GM23338 (cell line): ENCODE results near the gene GPC5.

ENCODE experiments used
- CREB1 ChIP-seq: fragments of 250-450 bp; sonication (Bioruptor Pico); IDR thresholded peaks from 2 replicates; pipeline ENCODE4 v1.5.0; 2020; ENCODE audit warnings: low read depth, mild to moderate bottlenecking, moderate library complexity
- EZH2 ChIP-seq: fragments of 200-600 bp; sonication (generic); IDR thresholded peaks from one replicate; pipeline ENCODE4 v1.8.0; 2017; ENCODE audit warnings: antibody characterized with exemption, mild to moderate bottlenecking, low read depth; ENCODE audit not compliant: unreplicated experiment
- EZH2phosphoT487 ChIP-seq: fragments of 200-600 bp; sonication (generic); IDR thresholded peaks from one replicate; pipeline ENCODE4 v1.8.1; 2018; ENCODE audit warnings: antibody characterized with exemption; ENCODE audit not compliant: unreplicated experiment
- POLR2AphosphoS5 ChIP-seq: IDR thresholded peaks from 2 replicates; pipeline ENCODE4 v1.6.1; 2016; ENCODE audit warnings: antibody characterized with exemption, low read depth
- STAT1 ChIP-seq: IDR thresholded peaks from one replicate; pipeline ENCODE4 v1.6.1; 2016; ENCODE audit warnings: antibody characterized with exemption; ENCODE audit not compliant: unreplicated experiment
- ZNF331 ChIP-seq: fragments of 250-450 bp; sonication (Bioruptor Pico); IDR thresholded peaks from 2 replicates; pipeline ENCODE4 v1.5.0; 2020; ENCODE audit warnings: low read depth, mild to moderate bottlenecking, moderate library complexity
- TF ChIP-seq, protein P1 (sequence below): IDR thresholded peaks from one replicate; pipeline ENCODE4 v1.6.1; 2018; ENCODE audit warnings: antibody characterized with exemption; ENCODE audit not compliant: unreplicated experiment
- TF ChIP-seq, protein P2 (sequence below), 2 experiments: fragments of 200-600 bp in 1 of 2; sonication (generic) in 1 of 2; conservative IDR thresholded peaks; 2 replicates each; pipeline versions ENCODE4 v1.5.1 to v1.6.1; 2016 to 2017; ENCODE audit warnings: antibody characterized with exemption in 2 of 2, low read depth in 2 of 2, mild to moderate bottlenecking in 2 of 2, moderate library complexity in 1 of 2

DNA sequence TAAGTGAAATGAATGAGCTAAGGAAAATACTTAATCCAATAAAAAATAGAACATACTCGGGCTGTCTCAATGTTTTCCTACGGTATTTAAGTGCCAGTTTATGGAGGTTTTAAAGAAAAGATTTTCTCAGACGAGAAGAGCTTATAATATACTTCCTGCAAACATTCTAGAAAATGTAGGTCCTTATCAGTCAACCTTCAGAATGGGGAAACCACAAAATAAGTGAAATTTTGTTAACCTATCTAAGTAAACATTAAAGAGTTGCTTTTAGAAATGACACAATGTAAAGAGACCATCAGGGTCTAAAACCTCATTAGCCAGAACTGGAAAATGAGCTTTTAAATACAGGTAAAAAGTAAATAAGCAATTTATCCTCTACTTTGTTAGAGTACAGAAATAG is 38.8 kb upstream of the GPC5 start:
- no peak for TF ChIP-seq POLR2AphosphoS5
- TF ChIP-seq, protein P1, sequence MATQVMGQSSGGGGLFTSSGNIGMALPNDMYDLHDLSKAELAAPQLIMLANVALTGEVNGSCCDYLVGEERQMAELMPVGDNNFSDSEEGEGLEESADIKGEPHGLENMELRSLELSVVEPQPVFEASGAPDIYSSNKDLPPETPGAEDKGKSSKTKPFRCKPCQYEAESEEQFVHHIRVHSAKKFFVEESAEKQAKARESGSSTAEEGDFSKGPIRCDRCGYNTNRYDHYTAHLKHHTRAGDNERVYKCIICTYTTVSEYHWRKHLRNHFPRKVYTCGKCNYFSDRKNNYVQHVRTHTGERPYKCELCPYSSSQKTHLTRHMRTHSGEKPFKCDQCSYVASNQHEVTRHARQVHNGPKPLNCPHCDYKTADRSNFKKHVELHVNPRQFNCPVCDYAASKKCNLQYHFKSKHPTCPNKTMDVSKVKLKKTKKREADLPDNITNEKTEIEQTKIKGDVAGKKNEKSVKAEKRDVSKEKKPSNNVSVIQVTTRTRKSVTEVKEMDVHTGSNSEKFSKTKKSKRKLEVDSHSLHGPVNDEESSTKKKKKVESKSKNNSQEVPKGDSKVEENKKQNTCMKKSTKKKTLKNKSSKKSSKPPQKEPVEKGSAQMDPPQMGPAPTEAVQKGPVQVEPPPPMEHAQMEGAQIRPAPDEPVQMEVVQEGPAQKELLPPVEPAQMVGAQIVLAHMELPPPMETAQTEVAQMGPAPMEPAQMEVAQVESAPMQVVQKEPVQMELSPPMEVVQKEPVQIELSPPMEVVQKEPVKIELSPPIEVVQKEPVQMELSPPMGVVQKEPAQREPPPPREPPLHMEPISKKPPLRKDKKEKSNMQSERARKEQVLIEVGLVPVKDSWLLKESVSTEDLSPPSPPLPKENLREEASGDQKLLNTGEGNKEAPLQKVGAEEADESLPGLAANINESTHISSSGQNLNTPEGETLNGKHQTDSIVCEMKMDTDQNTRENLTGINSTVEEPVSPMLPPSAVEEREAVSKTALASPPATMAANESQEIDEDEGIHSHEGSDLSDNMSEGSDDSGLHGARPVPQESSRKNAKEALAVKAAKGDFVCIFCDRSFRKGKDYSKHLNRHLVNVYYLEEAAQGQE: no peak
- TF ChIP-seq, protein P2, sequence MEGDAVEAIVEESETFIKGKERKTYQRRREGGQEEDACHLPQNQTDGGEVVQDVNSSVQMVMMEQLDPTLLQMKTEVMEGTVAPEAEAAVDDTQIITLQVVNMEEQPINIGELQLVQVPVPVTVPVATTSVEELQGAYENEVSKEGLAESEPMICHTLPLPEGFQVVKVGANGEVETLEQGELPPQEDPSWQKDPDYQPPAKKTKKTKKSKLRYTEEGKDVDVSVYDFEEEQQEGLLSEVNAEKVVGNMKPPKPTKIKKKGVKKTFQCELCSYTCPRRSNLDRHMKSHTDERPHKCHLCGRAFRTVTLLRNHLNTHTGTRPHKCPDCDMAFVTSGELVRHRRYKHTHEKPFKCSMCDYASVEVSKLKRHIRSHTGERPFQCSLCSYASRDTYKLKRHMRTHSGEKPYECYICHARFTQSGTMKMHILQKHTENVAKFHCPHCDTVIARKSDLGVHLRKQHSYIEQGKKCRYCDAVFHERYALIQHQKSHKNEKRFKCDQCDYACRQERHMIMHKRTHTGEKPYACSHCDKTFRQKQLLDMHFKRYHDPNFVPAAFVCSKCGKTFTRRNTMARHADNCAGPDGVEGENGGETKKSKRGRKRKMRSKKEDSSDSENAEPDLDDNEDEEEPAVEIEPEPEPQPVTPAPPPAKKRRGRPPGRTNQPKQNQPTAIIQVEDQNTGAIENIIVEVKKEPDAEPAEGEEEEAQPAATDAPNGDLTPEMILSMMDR (conservative IDR thresholded peaks at IDR 0.05; ENCODE audit: low read depth in 2 of 2): no peak
- TF ChIP-seq ZNF331 (CRISPR knock-in tag): no peak
- TF ChIP-seq EZH2: no peak
- no peak for TF ChIP-seq STAT1
- no peak for TF ChIP-seq EZH2phosphoT487
- no peak for TF ChIP-seq CREB1 (CRISPR knock-in tag)
